ENCODE measurements around the gene SPACA5. TPM values are rescaled to one million over a fixed set of nuclear protein-coding genes. Genes with fewer than 3 reads are reported as not detected.

The SPACA5 gene
- not detected in 2 replicates for total RNA-seq

GRCh38 chrX:48006688-48007087 is at the start of gene SPACA5:
TSS of gene SPACA5 (plus strand) at chrX:48006988. CDS start at chrX:48007803, 815 bp downstream.

GRCh38 chrX:48003758-48004457 is 2.9 kb upstream of the SPACA5 start, which contains the start of gene ZNF182:
TSS of gene ZNF182 (minus strand) at chrX:48003989. CDS start at chrX:48002609, 1,380 bp downstream.

Other genes starting within 250 kb of the SPACA5 start
- gene ZNF81, start 170.1 kb upstream of the SPACA5 start, total RNA-seq, result 4.7 and 5.3 TPM in 2 replicates
- gene ZNF182, start 3.0 kb upstream of the SPACA5 start, total RNA-seq, result 2.3 and 4.7 TPM in 2 replicates
- gene ZNF630, start 64.7 kb downstream of the SPACA5 start, total RNA-seq, result 2.2 and 5.5 TPM in 2 replicates
- not detected in 2 replicates for gene SPACA5B, start 123.6 kb downstream of the SPACA5 start, total RNA-seq
- not detected in 2 replicates for gene SSX5, start 189.8 kb downstream of the SPACA5 start, total RNA-seq
- not detected in 2 replicates for gene SSX1, start 248.4 kb downstream of the SPACA5 start, total RNA-seq